Transverse colon (tissue), 3 donors: ENCODE results near the gene PC.

Experiments
- CTCF ChIP-seq, 5 experiments: fragments of 200-600 bp in 3 of 5; fragments of 450-650 bp in 2 of 5; sonication (generic) in 3 of 5; IDR thresholded peaks; 1 replicate in 2 of 5; 2 replicates in 3 of 5; pipeline ENCODE4 v1.5.1; 2016 to 2017; ENCODE audit warnings: antibody characterized with exemption in 5 of 5, inconsistent platforms in 3 of 5, mild to moderate bottlenecking in 2 of 5, moderate library complexity in 1 of 5
- EP300 ChIP-seq: sonication (generic); formaldehyde crosslinking; IDR thresholded peaks from one replicate; pipeline ENCODE4 v1.6.1; 2017; ENCODE audit warnings: antibody characterized with exemption, low read depth
- POLR2A ChIP-seq: fragments of 450-650 bp; IDR thresholded peaks from one replicate; pipeline ENCODE4 v1.6.1; 2016; ENCODE audit warnings: antibody characterized with exemption, mild to moderate bottlenecking, moderate library complexity

- TF ChIP-seq CTCF (IDR thresholded peaks at IDR 0.05) (no peak), POLR2A (no peak), EP300 (no peak)
These were observed 107.5 kb downstream of the PC start for GRCh38 chr11:66850588-66851238.
